Gastroesophageal sphincter (tissue), 4 donors: ENCODE results near the gene ACAT2. TPM values are rescaled to one million over a fixed set of nuclear protein-coding genes. Genes with fewer than 3 reads are reported as not detected.

ENCODE experiments used
- ATAC-seq: fragments of 150-250 bp; one replicate; pipeline ENCODE4 v1.9.1; 2016; ENCODE audit warnings: mild to moderate bottlenecking, moderate library complexity
- H3K27ac ChIP-seq, 4 donors: fragments of 200-600 bp; sonication (generic) in 3 of 4; 1 replicate in 3 of 4; 2 replicates in 1 of 4; pipeline ENCODE4 v1.5.1; 2016 to 2019
- H3K27me3 ChIP-seq: fragments of 200-600 bp; sonication (generic); one replicate; pipeline ENCODE4 v1.5.1; 2019
- H3K36me3 ChIP-seq, 2 donors: fragments of 200-600 bp; sonication (generic); one replicate each; pipeline ENCODE4 v1.5.1; 2019; ENCODE audit warnings: control low read depth in 1 of 2
- H3K4me1 ChIP-seq, 3 donors: fragments of 200-600 bp; sonication (generic); 1 replicate in 2 of 3; 2 replicates in 1 of 3; pipeline ENCODE4 v1.5.1; 2016 to 2019; ENCODE audit warnings: control low read depth in 2 of 3
- H3K4me3 ChIP-seq, 2 donors: fragments of 200-600 bp; sonication (generic); one replicate each; pipeline ENCODE4 v1.5.1; 2019; ENCODE audit warnings: mild to moderate bottlenecking in 1 of 2, moderate library complexity in 1 of 2
- H3K9me3 ChIP-seq, 3 donors: fragments of 200-600 bp; sonication (generic); one replicate each; pipeline ENCODE4 v1.5.1; 2017 to 2019; ENCODE audit warnings: control low read depth in 2 of 3
- EP300 ChIP-seq: sonication (generic); formaldehyde crosslinking; IDR thresholded peaks from one replicate; pipeline ENCODE4 v1.6.1; 2017; ENCODE audit warnings: antibody characterized with exemption, mild to moderate bottlenecking
- POLR2A ChIP-seq, 2 donors: fragments of 450-650 bp; IDR thresholded peaks; one replicate each; pipeline ENCODE4 v1.6.1; 2017; ENCODE audit warnings: antibody characterized with exemption in 2 of 2, mild to moderate bottlenecking in 2 of 2, moderate library complexity in 1 of 2
- POLR2AphosphoS5 ChIP-seq: sonication (generic); formaldehyde crosslinking; IDR thresholded peaks from one replicate; pipeline ENCODE4 v1.6.1; 2017; ENCODE audit warnings: antibody characterized with exemption
- WGBS, 2 donors: methylation state at CpG; one replicate each; pipeline ENCODE4 v1.1.5; 2018; ENCODE audit warnings: low coverage in 1 of 2; 5-methylcytosine and 5-hydroxymethylcytosine counted together
- small RNA-seq, 4 donors: library from RNA; depleted of rRNA; stranded (forward); fragments of <200 nt; gene quantifications; one replicate each; pipeline ENCODE3, GENCODE V24; 2016
- total RNA-seq, 4 donors: library from RNA; depleted of rRNA; stranded (reverse); fragments of >200 nt; gene quantifications; one replicate each; pipeline ENCODE4 v1.1.0, GENCODE V29; 2016
- TF ChIP-seq, protein P1 (sequence below), 4 experiments: fragments of 200-600 bp in 2 of 4; fragments of 450-650 bp in 2 of 4; sonication (generic) in 1 of 4; IDR thresholded peaks; one replicate each; pipeline ENCODE4 v1.5.1; 2017 to 2019; ENCODE audit warnings: antibody characterized with exemption in 4 of 4, mild to moderate bottlenecking in 2 of 4, moderate library complexity in 2 of 4

ACAT2 gene
- total RNA-seq, 4 donors from 2014 or later, result 3.1 to 11.7 (median 9.1) TPM

- no peak for ATAC-seq
- Histone ChIP-seq H3K4me1 (no peaks in the 10 kb centered on the region), H3K9me3 (no peaks in the 10 kb centered on the region), H3K27ac (no peak overlapping the region), H3K27me3 (no peaks in the 10 kb centered on the region), H3K4me3 (no peak overlapping the region), H3K36me3 (no peaks in the 10 kb centered on the region)
- TF ChIP-seq EP300 (no peak), POLR2A (IDR thresholded peaks at IDR 0.05) (no peak), POLR2AphosphoS5 (no peak)
- TF ChIP-seq, protein P1, sequence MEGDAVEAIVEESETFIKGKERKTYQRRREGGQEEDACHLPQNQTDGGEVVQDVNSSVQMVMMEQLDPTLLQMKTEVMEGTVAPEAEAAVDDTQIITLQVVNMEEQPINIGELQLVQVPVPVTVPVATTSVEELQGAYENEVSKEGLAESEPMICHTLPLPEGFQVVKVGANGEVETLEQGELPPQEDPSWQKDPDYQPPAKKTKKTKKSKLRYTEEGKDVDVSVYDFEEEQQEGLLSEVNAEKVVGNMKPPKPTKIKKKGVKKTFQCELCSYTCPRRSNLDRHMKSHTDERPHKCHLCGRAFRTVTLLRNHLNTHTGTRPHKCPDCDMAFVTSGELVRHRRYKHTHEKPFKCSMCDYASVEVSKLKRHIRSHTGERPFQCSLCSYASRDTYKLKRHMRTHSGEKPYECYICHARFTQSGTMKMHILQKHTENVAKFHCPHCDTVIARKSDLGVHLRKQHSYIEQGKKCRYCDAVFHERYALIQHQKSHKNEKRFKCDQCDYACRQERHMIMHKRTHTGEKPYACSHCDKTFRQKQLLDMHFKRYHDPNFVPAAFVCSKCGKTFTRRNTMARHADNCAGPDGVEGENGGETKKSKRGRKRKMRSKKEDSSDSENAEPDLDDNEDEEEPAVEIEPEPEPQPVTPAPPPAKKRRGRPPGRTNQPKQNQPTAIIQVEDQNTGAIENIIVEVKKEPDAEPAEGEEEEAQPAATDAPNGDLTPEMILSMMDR (IDR thresholded peaks at IDR 0.05), result no peak
- WGBS, 2 donors, result 91 to 99% methylated on average over 8 to 10 of the region's 13 CpGs
Measured at GRCh38 chr6:159826004-159826403, 64.2 kb downstream of the ACAT2 start.

GRCh38 chr6:159826968-159827647 is 65.3 kb downstream of the ACAT2 start:
- no peak for TF ChIP-seq EP300
- TF ChIP-seq POLR2AphosphoS5, result no peak
- TF ChIP-seq POLR2A (IDR thresholded peaks at IDR 0.05), result no peak
- TF ChIP-seq, protein P1 (IDR thresholded peaks at IDR 0.05), result no peak
- Histone ChIP-seq H3K27ac (no peak overlapping the region), H3K27me3 (peaks cover 6% of the 10 kb centered on the region), H3K9me3 (no peaks in the 10 kb centered on the region), H3K36me3 (no peaks in the 10 kb centered on the region), H3K4me1 (no peaks in the 10 kb centered on the region), H3K4me3 (no peak overlapping the region)
- ATAC-seq, result no peak
- 88% methylated on average over 8 of the region's 16 CpGs for WGBS, 2 donors

DNA sequence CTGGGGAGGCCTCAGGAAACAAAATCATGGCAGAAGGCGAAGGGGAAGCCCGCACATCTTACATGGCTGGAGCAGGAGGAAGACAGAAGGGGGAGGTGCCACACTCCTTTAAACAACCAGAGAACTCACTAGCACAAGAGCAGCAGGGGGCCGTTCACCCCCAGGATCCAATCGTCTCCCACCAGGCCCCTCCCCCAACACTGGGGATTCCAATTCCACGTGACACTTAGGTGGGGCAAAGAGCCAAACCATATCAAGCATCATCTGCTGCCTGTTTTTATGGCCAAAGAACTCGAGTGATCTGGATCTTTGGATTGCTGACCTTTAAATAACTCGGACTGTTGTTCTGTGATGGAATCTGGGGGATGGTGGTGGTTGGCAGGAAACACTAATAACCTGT is 66.2 kb downstream of the ACAT2 start:
- Histone ChIP-seq H3K27ac (no peak overlapping the region), H3K4me1 (no peaks in the 10 kb centered on the region), H3K36me3 (no peaks in the 10 kb centered on the region), H3K27me3 (peaks cover 6% of the 10 kb centered on the region), H3K4me3 (no peak overlapping the region), H3K9me3 (no peaks in the 10 kb centered on the region)
- WGBS, 2 donors, result 24 to 46% methylated on average over 5 to 6 of the region's 7 CpGs
- TF ChIP-seq POLR2AphosphoS5 (no peak), EP300 (no peak), POLR2A (IDR thresholded peaks at IDR 0.05) (no peak)
- TF ChIP-seq, protein P1 (IDR thresholded peaks at IDR 0.05), result no peak
- no peak for ATAC-seq

Small RNA genes within 50 kb of the gene (small RNA-seq; reads per million reads assigned to genes)
- gene RNU4ATAC18P (0 reads per million in 4 donors), gene SNORA20 (35.4 to 117 (median 58.7) reads per million in 4 donors), gene SNORA29 (0 reads per million in 4 donors)

Other genes starting within 250 kb of the ACAT2 start
- gene SOD2, start 68.8 kb upstream of the ACAT2 start, total RNA-seq, result 100 to 1,000 TPM; 256 to 921 (median 488) TPM
- 100 to 1,000 TPM in 1 of 4 donors, 10 to 100 TPM in 3; 52.1 to 123 (median 79.9) TPM for gene WTAP, start 34.5 kb upstream of the ACAT2 start, total RNA-seq
- gene TCP1, start 27.6 kb downstream of the ACAT2 start, total RNA-seq, result 100 to 1,000 TPM; 129 to 147 (median 138) TPM
- 100 to 1,000 TPM in 1 of 4 donors, 10 to 100 TPM in 3; 58.0 to 107 (median 66.3) TPM for gene MRPL18, start 28.4 kb downstream of the ACAT2 start, total RNA-seq
- gene PNLDC1, start 38.2 kb downstream of the ACAT2 start, total RNA-seq, result under 1 TPM in 1 of 4 donors, not detected in 3; 0.47 TPM
- gene MAS1, start 128.9 kb downstream of the ACAT2 start, total RNA-seq, result not detected
- 10 to 100 TPM; 47.9 to 81.3 (median 52.7) TPM for gene IGF2R, start 207.0 kb downstream of the ACAT2 start, total RNA-seq